ENCODE results near the gene PROM1.

DNA sequence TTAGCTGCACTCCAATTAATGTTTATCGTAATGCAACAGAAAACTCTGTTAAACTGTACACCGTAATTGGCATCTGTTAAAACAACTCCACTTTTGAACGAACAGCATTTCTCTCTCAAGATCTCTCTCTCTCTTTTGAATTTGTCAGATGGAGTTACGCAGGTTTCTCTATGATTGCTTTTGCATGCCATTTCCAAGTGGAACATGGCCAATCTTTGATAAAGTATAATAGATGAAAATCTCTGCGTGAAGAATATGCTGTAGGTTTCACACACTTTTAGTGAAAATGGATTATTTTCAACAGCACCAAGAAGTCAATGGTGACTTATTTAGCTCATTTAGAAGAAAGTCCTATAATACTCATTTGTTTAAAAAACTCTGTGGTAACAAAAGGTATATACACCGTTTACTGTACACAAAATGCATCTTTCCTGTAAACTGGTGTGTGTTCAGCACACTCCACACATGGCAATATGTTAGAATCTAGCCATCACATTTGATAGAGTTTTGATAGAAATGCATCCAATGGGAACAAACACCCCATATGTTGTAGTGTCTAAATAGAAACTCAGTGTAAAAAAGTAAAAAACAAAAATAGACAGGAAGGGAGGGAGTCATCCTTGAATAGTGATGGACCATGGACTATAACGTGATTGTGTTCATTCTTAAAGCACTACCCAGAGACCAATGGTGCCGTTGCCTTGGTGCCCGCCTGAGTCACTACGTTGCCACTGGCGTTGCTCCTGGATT, 115.1 kb downstream of the PROM1 start:
- TF ChIP-seq, protein P1, sequence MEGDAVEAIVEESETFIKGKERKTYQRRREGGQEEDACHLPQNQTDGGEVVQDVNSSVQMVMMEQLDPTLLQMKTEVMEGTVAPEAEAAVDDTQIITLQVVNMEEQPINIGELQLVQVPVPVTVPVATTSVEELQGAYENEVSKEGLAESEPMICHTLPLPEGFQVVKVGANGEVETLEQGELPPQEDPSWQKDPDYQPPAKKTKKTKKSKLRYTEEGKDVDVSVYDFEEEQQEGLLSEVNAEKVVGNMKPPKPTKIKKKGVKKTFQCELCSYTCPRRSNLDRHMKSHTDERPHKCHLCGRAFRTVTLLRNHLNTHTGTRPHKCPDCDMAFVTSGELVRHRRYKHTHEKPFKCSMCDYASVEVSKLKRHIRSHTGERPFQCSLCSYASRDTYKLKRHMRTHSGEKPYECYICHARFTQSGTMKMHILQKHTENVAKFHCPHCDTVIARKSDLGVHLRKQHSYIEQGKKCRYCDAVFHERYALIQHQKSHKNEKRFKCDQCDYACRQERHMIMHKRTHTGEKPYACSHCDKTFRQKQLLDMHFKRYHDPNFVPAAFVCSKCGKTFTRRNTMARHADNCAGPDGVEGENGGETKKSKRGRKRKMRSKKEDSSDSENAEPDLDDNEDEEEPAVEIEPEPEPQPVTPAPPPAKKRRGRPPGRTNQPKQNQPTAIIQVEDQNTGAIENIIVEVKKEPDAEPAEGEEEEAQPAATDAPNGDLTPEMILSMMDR (IDR thresholded peaks at IDR 0.05 in 2 of 3, conservative IDR thresholded peaks at IDR 0.05 in 1 of 3; ENCODE audit: borderline replicate concordance in 1 of 3, insufficient read depth in 1 of 3, low read depth in 2 of 3, low read length in 2 of 3), result no peak
- TF ChIP-seq TCF7L2 (IDR thresholded peaks at IDR 0.05; ENCODE audit: borderline replicate concordance, extremely low read depth, insufficient read depth, insufficient read length) (no peak), ZNF274 (IDR thresholded peaks at IDR 0.05; ENCODE audit: low read depth, low read length) (no peak), YY1 (IDR thresholded peaks at IDR 0.05; ENCODE audit: extremely low read depth, insufficient replicate concordance, low read depth, low read length) (no peak), CEBPB (IDR thresholded peaks at IDR 0.05; ENCODE audit: low read depth) (no peak), POLR2AphosphoS5 (IDR thresholded peaks at IDR 0.05; ENCODE audit: low read depth, low read length) (no peak), SP1 (IDR thresholded peaks at IDR 0.05; ENCODE audit: low read depth) (no peak)
- TF ChIP-seq, protein P2, sequence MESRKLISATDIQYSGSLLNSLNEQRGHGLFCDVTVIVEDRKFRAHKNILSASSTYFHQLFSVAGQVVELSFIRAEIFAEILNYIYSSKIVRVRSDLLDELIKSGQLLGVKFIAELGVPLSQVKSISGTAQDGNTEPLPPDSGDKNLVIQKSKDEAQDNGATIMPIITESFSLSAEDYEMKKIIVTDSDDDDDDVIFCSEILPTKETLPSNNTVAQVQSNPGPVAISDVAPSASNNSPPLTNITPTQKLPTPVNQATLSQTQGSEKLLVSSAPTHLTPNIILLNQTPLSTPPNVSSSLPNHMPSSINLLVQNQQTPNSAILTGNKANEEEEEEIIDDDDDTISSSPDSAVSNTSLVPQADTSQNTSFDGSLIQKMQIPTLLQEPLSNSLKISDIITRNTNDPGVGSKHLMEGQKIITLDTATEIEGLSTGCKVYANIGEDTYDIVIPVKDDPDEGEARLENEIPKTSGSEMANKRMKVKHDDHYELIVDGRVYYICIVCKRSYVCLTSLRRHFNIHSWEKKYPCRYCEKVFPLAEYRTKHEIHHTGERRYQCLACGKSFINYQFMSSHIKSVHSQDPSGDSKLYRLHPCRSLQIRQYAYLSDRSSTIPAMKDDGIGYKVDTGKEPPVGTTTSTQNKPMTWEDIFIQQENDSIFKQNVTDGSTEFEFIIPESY (IDR thresholded peaks at IDR 0.05; ENCODE audit: extremely low read depth, insufficient replicate concordance, low read length), result no peak

Data from HCT116 (cell line).